Neural cell (in vitro differentiated cells): ENCODE measurements around the gene MTFMT. TPM values are rescaled to one million over a fixed set of nuclear protein-coding genes. Genes with fewer than 3 reads are reported as not detected.

Experiments
- H2AFZ ChIP-seq: fragments of 200-600, 300-800 bp; sonication (generic), shearing (Covaris generic); 2 replicates; pipeline ENCODE4 v1.6.0; 2014; ENCODE audit warnings: low read depth, mild to moderate bottlenecking, antibody characterized with exemption, low read length, moderate library complexity
- H3F3A ChIP-seq: fragments of 200-600 bp; shearing (Covaris generic); 2 replicates; pipeline ENCODE4 v1.6.1; 2016; ENCODE audit warnings: mild to moderate bottlenecking, moderate library complexity, mixed read lengths, antibody characterized with exemption, low read length; ENCODE audit not compliant: insufficient read depth, poor library complexity, severe bottlenecking
- H3K27ac ChIP-seq: fragments of 200-600, 300-800 bp; sonication (generic), shearing (Covaris generic); 2 replicates; pipeline ENCODE4 v1.5.1; 2014; ENCODE audit warnings: mild to moderate bottlenecking, low read length, moderate library complexity
- H3K27me3 ChIP-seq: fragments of 300-800, 200-600 bp; sonication (generic), shearing (Covaris generic); 2 replicates; pipeline ENCODE4 v1.6.0; 2014; ENCODE audit warnings: mild to moderate bottlenecking, low read depth, low read length, moderate library complexity; ENCODE audit not compliant: insufficient read depth
- H3K36me3 ChIP-seq: fragments of 300-800, 200-600 bp; sonication (generic), shearing (Covaris generic); 2 replicates; pipeline ENCODE4 v1.5.1; 2014; ENCODE audit warnings: mild to moderate bottlenecking, antibody characterized with exemption, low read length, moderate library complexity; ENCODE audit not compliant: insufficient read depth
- H3K4me2 ChIP-seq: fragments of 300-800, 200-600 bp; sonication (generic), shearing (Covaris generic); 2 replicates; pipeline ENCODE4 v1.6.0; 2014; ENCODE audit warnings: mild to moderate bottlenecking, low read length
- H3K4me3 ChIP-seq: fragments of 300-800, 200-600 bp; sonication (generic), shearing (Covaris generic); 2 replicates; pipeline ENCODE4 v1.5.1; 2014; ENCODE audit warnings: mild to moderate bottlenecking, low read length, moderate library complexity
- H3K79me2 ChIP-seq: fragments of 200-600 bp; shearing (Covaris generic); replicated peaks from 2 replicates; pipeline ENCODE4 v1.6.0; 2014; ENCODE audit warnings: mild to moderate bottlenecking, low read length, moderate library complexity; ENCODE audit not compliant: insufficient read depth
- H3K9ac ChIP-seq: fragments of 300-800, 200-600 bp; sonication (generic), shearing (Covaris generic); 2 replicates; pipeline ENCODE4 v1.6.1; 2016; ENCODE audit warnings: mild to moderate bottlenecking, low read length, mixed read lengths
- H3K9me2 ChIP-seq: fragments of 200-600 bp; shearing (Covaris generic); 2 replicates; pipeline ENCODE4 v1.6.1; 2016; ENCODE audit warnings: mild to moderate bottlenecking, low read length, mixed read lengths; ENCODE audit not compliant: insufficient read depth
- H3K9me3 ChIP-seq: fragments of 200-600, 300-800 bp; sonication (generic), shearing (Covaris generic); 2 replicates; pipeline ENCODE4 v1.6.1; 2016; ENCODE audit warnings: mild to moderate bottlenecking, mixed run types, low read length, moderate library complexity, mixed read lengths
- H4K20me1 ChIP-seq: fragments of 200-600 bp; shearing (Covaris generic); 2 replicates; pipeline ENCODE4 v1.6.1; 2016; ENCODE audit warnings: mild to moderate bottlenecking, mixed run types; ENCODE audit not compliant: insufficient read depth
- CTCF ChIP-seq: fragments of 450-650 bp; IDR thresholded peaks from 2 replicates; pipeline ENCODE4 v1.5.1; 2014; ENCODE audit warnings: antibody characterized with exemption, mild to moderate bottlenecking, moderate library complexity; ENCODE audit not compliant: poor library complexity, severe bottlenecking
- EP300 ChIP-seq: fragments of 450-650 bp; conservative IDR thresholded peaks from 2 replicates; pipeline ENCODE4 v1.6.1; 2014; ENCODE audit warnings: antibody characterized with exemption, mild to moderate bottlenecking, moderate library complexity; ENCODE audit not compliant: poor library complexity, severe bottlenecking
- EZH2 ChIP-seq: fragments of 200-600, 300-800 bp; shearing (Covaris generic), sonication (generic); IDR thresholded peaks from 2 replicates; pipeline ENCODE4 v1.6.1; 2014; ENCODE audit warnings: antibody characterized with exemption, low read length, borderline replicate concordance, mild to moderate bottlenecking; ENCODE audit not compliant: insufficient read depth, poor library complexity, severe bottlenecking
- MXI1 ChIP-seq: fragments of 450-650 bp; conservative IDR thresholded peaks from 2 replicates; pipeline ENCODE4 v1.6.1; 2014; ENCODE audit warnings: antibody characterized with exemption, mild to moderate bottlenecking; ENCODE audit not compliant: poor library complexity, severe bottlenecking
- POLR2AphosphoS5 ChIP-seq: IDR thresholded peaks from 2 replicates; pipeline ENCODE4 v1.6.1; 2012
- RAD21 ChIP-seq: fragments of 450-650 bp; conservative IDR thresholded peaks from 2 replicates; pipeline ENCODE4 v1.6.1; 2014; ENCODE audit warnings: antibody characterized with exemption, mild to moderate bottlenecking, moderate library complexity
- REST ChIP-seq: IDR thresholded peaks from 2 replicates; pipeline ENCODE4 v1.6.1; 2012; ENCODE audit warnings: borderline replicate concordance
- SMC3 ChIP-seq: fragments of 450-650 bp; conservative IDR thresholded peaks from 2 replicates; pipeline ENCODE4 v1.6.1; 2014; ENCODE audit warnings: antibody characterized with exemption, mild to moderate bottlenecking, moderate library complexity; ENCODE audit not compliant: poor library complexity
- TAF1 ChIP-seq: IDR thresholded peaks from 2 replicates; pipeline ENCODE4 v1.6.1; 2012; ENCODE audit warnings: low read depth
- polyA plus RNA-seq: library from polyadenylated mRNA; depleted of rRNA; stranded (reverse); fragments of >200 nt; gene quantifications from 2 replicates; pipeline ENCODE4 v1.2.3, GENCODE V29; 2014

The MTFMT gene
- polyA plus RNA-seq, 1 donor from 2014 or later, result 21.3 TPM

DNA sequence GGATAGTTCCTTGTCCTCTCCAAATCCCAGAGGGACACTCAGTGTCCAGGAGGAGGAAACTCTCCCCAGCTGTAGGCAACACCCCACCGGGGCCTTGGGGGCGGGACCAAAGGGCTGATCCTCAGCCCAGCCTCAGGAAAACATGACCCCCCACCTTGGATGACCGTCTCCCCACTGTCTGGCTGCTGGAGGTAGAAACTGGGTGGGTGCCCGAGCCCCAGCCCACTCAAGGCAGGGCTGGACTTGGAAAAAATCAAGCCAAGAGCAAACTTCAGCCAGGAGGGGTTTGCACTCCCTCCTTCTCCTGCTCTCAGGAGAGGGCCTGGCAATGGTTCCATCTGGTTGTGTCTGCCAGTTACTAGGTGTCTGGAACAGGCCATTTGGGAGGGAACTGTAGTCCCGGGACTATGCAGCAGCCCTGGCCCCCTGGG is 42.0 kb upstream of the MTFMT start:
- Histone ChIP-seq H2AFZ (no peak overlapping the region), H3K4me2 (no peak overlapping the region), H3K4me3 (no peak overlapping the region), H3K36me3 (no peaks in the 10 kb centered on the region), H3K27ac (no peak overlapping the region), H3K9me2 (no peaks in the 10 kb centered on the region), H3K27me3 (peaks cover 22% of the 10 kb centered on the region), H3K79me2 (no peaks in the 10 kb centered on the region), H3K9ac (no peak overlapping the region), H4K20me1 (no peaks in the 10 kb centered on the region), H3F3A (no peaks in the 10 kb centered on the region), H3K9me3 (no peaks in the 10 kb centered on the region)
- no peak for TF ChIP-seq REST
- TF ChIP-seq EZH2, result no peak
- no peak for TF ChIP-seq SMC3
- no peak for TF ChIP-seq EP300
- TF ChIP-seq POLR2AphosphoS5, result no peak
- TF ChIP-seq RAD21, result no peak

DNA sequence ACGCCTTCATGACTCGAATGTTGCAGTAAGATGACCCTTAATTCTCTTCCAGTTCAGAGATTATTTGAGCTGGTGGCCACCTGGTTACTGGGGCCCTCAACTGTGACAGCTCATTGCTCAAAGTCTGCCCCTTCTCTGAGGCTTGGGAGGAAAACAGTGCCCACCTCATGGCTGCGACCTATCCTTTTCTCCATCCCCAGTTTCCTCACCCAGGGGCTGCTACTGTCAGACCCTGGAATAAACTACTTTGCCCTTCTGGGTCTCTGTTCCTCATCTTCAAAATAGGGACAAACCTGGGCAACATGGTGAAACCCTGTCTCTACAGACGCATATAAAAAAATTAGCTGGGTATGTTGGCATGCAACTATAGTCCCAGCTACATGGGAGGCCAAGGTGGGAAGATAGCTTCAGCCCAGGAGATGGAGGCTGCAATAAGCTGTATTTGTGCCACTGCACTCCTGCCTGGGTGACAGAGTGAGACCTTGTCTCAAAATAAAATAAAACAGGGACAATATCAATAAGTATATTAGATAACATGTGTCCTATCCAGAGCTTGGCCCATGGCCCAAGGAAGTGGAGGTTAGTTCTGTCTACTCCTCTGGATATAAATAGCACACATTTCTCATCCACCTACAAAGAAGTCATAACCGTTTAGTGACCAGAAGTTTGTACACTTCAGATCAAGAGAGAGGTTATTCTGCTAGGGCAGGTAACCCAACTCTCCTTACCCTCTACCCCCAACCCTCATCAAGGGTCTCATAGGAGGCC is 40.5 kb upstream of the MTFMT start:
- H3K36me3 ChIP-seq, result no peaks in the 10 kb centered on the region
- H3K9me3 ChIP-seq, result no peaks in the 10 kb centered on the region
- H3K79me2 ChIP-seq, result no peaks in the 10 kb centered on the region
- no peaks in the 10 kb centered on the region for H4K20me1 ChIP-seq
- peaks cover 30% of the 10 kb centered on the region for H3K27me3 ChIP-seq
- H3K4me3 ChIP-seq, result no peak overlapping the region
- H2AFZ ChIP-seq, result no peak overlapping the region
- H3K9ac ChIP-seq, result no peak overlapping the region
- no peaks in the 10 kb centered on the region for H3F3A ChIP-seq
- no peaks in the 10 kb centered on the region for H3K9me2 ChIP-seq
- H3K27ac ChIP-seq, result no peak overlapping the region
- no peak overlapping the region for H3K4me2 ChIP-seq
- TF ChIP-seq SMC3 (no peak), REST (no peak), EZH2 (no peak), EP300 (no peak), POLR2AphosphoS5 (no peak), RAD21 (no peak), MXI1 (no peak), CTCF (no peak), TAF1 (no peak)
